Stimulated activated CD4-positive, alpha-beta T cell treated with anti-CD3 and anti-CD28 coated beads, Interleukin-1b, Interleukin-23, amount 100 ng/mL, for 48 hours (primary cell): ENCODE measurements around the gene WWOX.

ENCODE experiments used
- DNase-seq: peaks from one replicate; pipeline ENCODE4 v3.0.0-alpha.2; 2020

WWOX gene

GRCh38 chr16:78751601-78752000 is 652.1 kb downstream of the WWOX start:
- DNase-seq, result no peak

GRCh38 chr16:78754713-78755112 is 655.3 kb downstream of the WWOX start:
- DNase-seq, result no peak

DNA sequence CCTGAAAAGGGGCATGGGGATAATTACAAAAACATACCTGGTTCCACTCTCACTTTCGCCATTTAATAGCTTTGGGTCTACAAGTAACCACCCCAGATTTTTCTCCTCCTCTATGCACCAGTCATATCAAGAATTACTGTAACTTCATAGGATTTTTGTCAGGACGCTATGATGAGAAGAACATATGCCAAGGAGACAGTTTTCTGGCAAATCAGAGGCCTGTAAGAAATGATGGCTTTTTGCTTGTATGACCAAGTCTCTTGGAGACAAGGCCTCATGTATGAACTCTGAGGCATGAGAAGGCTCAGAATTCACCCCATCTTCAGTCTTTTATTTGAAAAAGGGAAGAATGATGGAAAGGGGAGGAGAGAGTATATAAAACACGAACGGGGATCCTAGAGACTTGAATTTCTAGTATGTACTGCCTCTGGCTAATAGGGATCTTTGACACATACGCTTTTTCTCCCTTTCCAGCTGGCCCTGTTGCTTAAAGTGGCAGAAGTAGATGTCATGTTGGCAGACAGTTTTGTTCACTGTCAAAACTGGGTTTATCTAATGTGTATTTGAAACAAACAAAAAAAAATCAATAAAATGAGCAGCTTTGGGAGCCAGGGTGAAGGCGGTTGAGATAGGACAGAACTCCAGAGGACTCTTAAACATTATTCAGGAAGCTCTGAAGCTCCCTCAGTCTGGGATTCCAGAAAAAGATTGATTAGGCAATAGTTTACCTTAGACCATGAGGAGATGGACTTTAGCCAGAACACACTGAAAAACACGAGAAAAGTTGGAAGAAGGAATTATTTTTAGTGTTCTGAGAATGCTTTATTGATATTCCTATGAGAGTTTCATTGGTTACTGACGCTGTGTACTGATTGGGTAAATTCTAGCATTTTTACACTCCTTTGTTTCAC is 656.6 kb downstream of the WWOX start:
- no peak for DNase-seq

DNA sequence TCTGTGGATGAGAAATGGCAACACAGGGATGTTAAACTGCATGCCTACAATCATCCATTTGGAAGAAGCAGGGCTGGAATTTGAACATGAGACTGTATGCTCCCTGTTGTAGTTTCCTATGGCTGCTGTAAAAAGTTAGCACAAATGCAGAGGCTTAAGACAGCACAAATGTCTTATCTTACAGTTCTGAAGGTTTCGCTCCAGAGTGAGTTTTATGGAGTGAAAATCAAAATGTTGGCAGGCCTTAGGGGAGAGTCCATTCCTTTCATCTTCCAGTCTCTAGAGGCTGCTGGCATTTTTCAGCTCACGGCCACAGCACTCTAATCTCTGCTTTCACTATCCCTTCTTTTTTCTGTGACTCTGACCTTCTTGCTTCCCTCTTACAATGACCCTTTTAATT is 660.1 kb downstream of the WWOX start:
- no peak for DNase-seq

DNA sequence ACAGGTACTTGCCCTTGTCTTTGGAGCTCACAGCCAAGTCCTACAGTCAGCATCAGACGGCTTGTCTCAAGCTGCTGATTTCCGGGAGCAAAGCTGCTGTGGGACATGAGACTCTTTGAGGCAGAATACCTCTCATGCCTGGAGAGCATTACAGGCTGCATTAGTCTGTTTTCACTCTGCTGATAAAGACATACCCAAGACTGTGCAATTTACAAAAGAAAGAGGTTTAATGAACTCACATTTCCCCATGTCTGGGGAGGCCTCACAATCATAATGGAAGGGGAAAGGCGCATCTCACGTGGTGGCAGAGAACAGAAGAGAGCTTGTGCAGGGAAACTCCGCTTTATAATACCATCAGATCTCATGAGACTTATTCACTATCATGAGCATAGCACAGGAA is 661.2 kb downstream of the WWOX start:
- DNase-seq, result no peak

- DNase-seq, result no peak
Observed at GRCh38 chr16:78761427-78761826, 662.0 kb downstream of the WWOX start.

DNA sequence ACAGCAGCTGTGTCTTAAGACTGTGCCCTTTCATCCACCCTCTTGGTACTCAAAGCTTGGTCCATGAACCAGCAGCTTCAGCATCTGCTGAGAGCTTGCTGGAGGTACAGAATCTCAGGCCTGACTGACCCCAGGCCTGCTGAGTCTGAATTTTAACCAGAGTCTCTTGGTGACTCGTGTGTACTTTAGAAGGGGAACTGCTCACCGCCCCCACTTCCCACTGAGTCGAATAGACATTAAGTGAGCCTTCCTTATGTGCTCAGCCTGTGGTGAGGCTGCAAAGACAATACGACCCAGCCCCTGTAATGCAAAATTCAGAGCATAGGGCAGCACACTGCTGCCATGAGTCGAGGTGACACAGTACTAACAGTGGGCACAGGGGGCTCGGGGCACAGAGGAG is 662.8 kb downstream of the WWOX start:
- no peak for DNase-seq

- DNase-seq, result no peak
Observed at GRCh38 chr16:78763821-78764440, 664.5 kb downstream of the WWOX start.

GRCh38 chr16:78764478-78764877 is 665.0 kb downstream of the WWOX start:
- DNase-seq, result no peak

DNA sequence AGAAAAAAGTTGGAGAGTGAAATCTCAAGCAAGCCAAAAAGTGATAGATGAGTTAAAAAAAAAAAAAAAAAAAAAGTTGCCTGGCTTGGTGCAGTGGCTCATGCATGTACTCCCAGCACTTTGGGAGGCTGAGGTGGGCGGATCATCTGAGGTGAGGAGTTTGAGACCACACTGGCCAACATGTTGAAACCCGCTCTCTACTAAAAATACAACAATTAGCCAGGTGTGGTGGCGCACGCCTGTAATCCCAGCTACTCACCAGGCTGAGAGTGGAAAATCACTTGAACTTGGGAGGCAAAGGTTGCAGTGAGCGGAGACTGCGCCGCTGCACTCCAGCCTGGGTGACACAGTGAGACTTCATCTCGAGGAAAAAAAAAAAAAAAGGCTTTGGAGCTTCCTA is 668.8 kb downstream of the WWOX start:
- DNase-seq, result no peak

- DNase-seq, result no peak
Observed at GRCh38 chr16:78768718-78769117, 669.3 kb downstream of the WWOX start.

DNA sequence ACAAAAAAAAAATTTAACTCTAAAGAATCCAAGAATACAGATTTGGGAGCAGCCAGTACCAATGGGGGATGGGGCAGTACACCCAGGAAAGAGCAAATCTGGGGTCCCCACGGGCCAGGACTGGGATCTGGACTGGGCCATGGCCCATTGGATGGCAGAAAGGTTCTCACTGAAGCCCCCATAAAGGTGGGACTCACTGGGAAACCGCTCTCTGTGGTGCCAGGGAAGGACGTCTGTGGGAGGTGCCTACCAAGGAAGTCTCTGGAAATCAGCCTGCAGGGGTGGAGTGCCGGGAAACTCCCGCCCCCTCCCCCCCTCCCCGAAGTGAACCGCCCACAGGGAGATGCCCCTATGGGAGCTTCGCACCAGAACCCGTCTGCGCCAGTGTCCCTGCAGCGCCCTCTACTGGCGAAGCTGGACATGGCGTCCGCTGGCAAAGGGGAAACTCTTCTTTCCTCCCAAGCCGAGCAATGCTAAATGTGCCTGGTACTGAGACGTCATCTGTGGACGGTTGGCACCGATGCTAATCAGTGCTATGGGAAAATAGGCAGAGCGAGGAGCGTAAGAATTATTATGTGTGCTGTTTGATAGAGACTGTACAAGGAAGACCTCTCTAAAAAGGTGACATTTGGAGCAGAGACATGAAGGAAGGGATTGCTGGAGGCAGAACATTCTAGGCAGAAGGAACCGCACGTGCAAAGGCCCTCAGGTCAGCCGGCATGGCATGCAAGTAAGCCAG is 671.1 kb downstream of the WWOX start:
- peak; percentile 85 for DNase-seq

DNA sequence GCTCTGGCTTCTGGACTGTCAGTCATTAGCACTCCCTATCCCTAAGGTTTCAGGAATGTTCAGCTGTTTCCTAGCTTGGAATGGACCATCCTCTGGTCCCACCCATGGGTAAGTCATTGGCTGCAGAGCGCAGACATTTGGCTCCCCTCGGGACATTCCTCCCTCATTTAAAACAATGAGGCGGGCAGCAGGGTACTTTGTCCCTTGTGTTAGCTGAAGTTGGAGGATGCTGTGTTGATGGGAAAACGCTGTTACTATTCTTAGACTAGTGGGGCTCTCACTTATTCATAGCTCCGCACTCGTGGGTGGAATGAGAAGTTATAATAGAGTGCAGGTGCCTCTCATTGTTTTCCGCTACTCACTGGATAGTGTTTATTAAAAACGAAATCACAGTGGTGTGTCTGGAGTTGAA is 673.8 kb downstream of the WWOX start:
- DNase-seq, result no peak

GRCh38 chr16:78773706-78774105 is 674.3 kb downstream of the WWOX start:
- no peak for DNase-seq

- peak; percentile 86 for DNase-seq
Observed at GRCh38 chr16:78775161-78775561, 675.7 kb downstream of the WWOX start.

GRCh38 chr16:78778101-78779004 is 678.9 kb downstream of the WWOX start:
- peak; percentile 84 for DNase-seq

GRCh38 chr16:78780808-78781207 is 681.4 kb downstream of the WWOX start:
- no peak for DNase-seq

DNA sequence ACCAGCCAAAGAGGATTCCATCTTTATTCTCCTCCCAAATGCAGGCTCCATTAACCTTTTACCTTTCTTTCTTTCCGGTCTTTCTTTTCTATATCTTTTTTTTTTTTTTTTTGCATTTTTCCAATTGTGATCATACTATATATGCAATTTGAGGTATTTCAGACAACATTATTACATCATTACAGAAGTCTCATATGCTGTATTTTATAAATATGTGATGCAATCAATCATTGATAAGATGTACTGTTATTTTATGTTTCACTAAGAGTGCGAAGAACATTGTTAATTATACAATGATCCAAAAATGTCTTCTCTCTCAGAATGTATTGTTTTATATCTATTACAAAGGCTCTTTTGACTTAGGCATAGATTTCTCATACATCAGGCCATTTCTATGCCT is 683.1 kb downstream of the WWOX start:
- no peak for DNase-seq

- DNase-seq, result no peak
Observed at GRCh38 chr16:78783570-78784079, 684.2 kb downstream of the WWOX start.

- DNase-seq, result no peak
Observed at GRCh38 chr16:78784771-78785170, 685.3 kb downstream of the WWOX start.

GRCh38 chr16:78785218-78785617 is 685.8 kb downstream of the WWOX start:
- DNase-seq, result no peak

DNA sequence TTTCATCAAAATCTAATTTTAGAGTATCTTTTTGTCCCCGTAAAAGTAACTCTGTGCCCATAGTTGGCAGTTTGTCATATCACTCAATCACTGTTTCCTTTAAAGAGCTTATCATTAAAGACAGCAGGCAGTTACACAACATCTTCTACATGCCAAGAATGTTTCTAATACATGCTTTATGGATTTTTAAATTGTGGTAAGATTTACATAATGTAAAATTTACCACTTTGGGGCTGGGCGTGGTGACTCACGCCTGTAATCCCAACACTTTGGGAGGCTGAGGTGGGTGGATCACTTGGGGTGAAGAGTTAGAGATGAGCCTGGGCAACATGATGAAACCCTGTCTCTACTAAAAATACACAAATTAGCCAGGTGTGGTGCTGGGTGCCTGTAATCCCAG is 687.2 kb downstream of the WWOX start:
- DNase-seq, result no peak
